Spleen (tissue), 11 donors: ENCODE data around the gene FAM72D. TPM values are rescaled to one million over a fixed set of nuclear protein-coding genes. Genes with fewer than 3 reads are reported as not detected.
"Not testable (repeated sequence)": the region's sequence is repeated elsewhere in the genome, so short reads cannot be mapped to it uniquely, and the experiment has no call there.

ENCODE experiments used
- DNase-seq: peaks from one replicate; pipeline ENCODE4 v3.0.0-alpha.2; 2020
- H3K27ac ChIP-seq, 8 donors: fragments of 200-600 bp; sonication (generic) in 7 of 8; 1 replicate in 4 of 8; 2 replicates in 4 of 8; pipeline versions ENCODE4 v1.5.0 to v1.8.0; 2016 to 2021; ENCODE audit warnings: inconsistent platforms in 4 of 8, mild to moderate bottlenecking in 4 of 8, moderate library complexity in 1 of 8
- H3K27me3 ChIP-seq, 7 donors: fragments of 200-600 bp; sonication (generic) in 6 of 7; replicated peaks in 1 of 7; 1 replicate in 4 of 7; 2 replicates in 3 of 7; pipeline versions ENCODE4 v1.5.0 to v1.8.0; 2016 to 2021; ENCODE audit warnings: inconsistent platforms in 3 of 7, mild to moderate bottlenecking in 1 of 7
- H3K36me3 ChIP-seq, 6 donors: fragments of 200-600 bp; sonication (generic) in 5 of 6; 1 replicate in 4 of 6; 2 replicates in 2 of 6; pipeline versions ENCODE4 v1.5.0 to v1.8.0; 2016 to 2021; ENCODE audit warnings: inconsistent platforms in 2 of 6
- H3K4me1 ChIP-seq, 6 donors: fragments of 200-600 bp; sonication (generic) in 5 of 6; 1 replicate in 3 of 6; 2 replicates in 3 of 6; pipeline versions ENCODE4 v1.5.0 to v1.8.0; 2016 to 2021; ENCODE audit warnings: inconsistent platforms in 3 of 6
- H3K4me3 ChIP-seq, 8 donors: fragments of 200-600 bp; sonication (generic) in 7 of 8; 1 replicate in 4 of 8; 2 replicates in 4 of 8; pipeline versions ENCODE4 v1.5.0 to v1.8.0; 2016 to 2021; ENCODE audit warnings: inconsistent platforms in 4 of 8, mild to moderate bottlenecking in 4 of 8, moderate library complexity in 2 of 8
- H3K9me3 ChIP-seq, 8 donors: fragments of 200-600 bp; sonication (generic) in 7 of 8; 1 replicate in 4 of 8; 2 replicates in 4 of 8; pipeline versions ENCODE4 v1.5.0 to v1.8.0; 2016 to 2021; ENCODE audit warnings: inconsistent platforms in 4 of 8
- WGBS, 5 donors: extraction: QIAGEN DNeasy Blood & Tissue Kit in 3 of 5; methylation state at CpG; one replicate each; pipeline versions ENCODE4 v1.1.5 to v1.1.7; 2013 to 2018; 5-methylcytosine and 5-hydroxymethylcytosine counted together
- intact Hi-C: fragments of 100-400 bp; cut with DNase I; formaldehyde crosslinking; loops from one replicate; pipeline ENCODE4 v1.15.0; 2023; ENCODE audit warnings: low total_unique reads
- polyA plus RNA-seq, 3 donors: library from polyadenylated mRNA; stranded (reverse); fragments of 200-250 nt; gene quantifications; one replicate each; pipeline ENCODE4 v1.2.1, GENCODE V29; 2013
- total RNA-seq, 7 donors: library from RNA; depleted of rRNA in 3 of 7; stranded (reverse); fragments of >200 nt in 3 of 7; fragmentation: NEBNext Ultra II Directional in 4 of 7; extraction: Animal tissue kit (Norgen Biotek cat#: 25700) in 4 of 7; gene quantifications; one replicate each; pipeline versions ENCODE4 v1.1.0 to v1.2.1, GENCODE V29; 2016 to 2021
- donor health status: healthy with polysubstance abuse.
- donor health status: DM: no; HTN: no; CAD: no; lungs with moderate emphysema.
- donor health status: DM: no; HTN: no; CAD: no.
- donor health status: Bipolar disorder and iron deficiency.
- donor health status: healthy.
- donor health status: DM: no; HTN: no; CAD: no.
- donor health status: DM: yes; HTN: yes; CAD: no.

Gene FAM72D
- total and polyA plus RNA-seq, 10 donors, result 0.49 to 2.5 (median 1.6) TPM; not detected in 1

DNA sequence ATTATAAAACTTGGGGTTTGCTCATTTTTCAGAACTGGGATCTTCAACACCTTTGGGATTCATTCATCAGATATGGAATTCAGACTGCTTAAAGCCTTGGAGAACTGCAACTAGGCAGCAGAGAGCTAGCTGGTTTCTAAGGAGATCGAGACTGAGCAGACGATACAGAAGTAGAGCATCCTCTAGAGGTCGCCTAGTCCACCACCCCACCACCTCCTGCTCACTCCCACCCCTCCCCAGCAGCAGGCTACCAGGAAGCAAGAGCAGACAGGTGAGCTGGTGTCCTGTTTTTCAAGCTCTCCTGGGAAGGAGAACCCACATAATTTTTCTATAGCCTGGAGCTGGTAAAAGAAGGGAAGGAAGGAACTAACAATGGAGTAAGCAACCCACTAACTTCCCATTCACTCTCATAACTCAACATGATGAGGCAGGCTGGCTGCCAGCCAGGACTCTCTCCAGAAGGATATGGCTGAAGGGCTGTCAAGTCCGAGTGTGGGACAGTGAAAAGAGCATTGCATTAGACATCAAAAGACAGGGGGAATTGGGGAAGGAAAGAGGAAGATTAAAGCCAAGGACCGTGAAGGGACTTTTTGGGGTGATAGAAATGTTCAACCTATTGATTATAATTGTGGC is 30.5 kb upstream of the FAM72D start:
- H3K9me3 ChIP-seq, H3K27ac ChIP-seq, H3K4me1 ChIP-seq, H3K36me3 ChIP-seq, H3K27me3 ChIP-seq, intact Hi-C loops, H3K4me3 ChIP-seq, DNase-seq: not testable (repeated sequence)
- WGBS, 5 donors, result 0 to 50% (median 24%) methylated on average over 2 of the region's 5 CpGs; no CpG with 5 or more reads in 2 of the 5 donors

GRCh38 chr1:145066486-145066885 is 29.3 kb upstream of the FAM72D start:
- H3K27me3 ChIP-seq, intact Hi-C loops, H3K36me3 ChIP-seq, H3K9me3 ChIP-seq, H3K4me3 ChIP-seq, DNase-seq, H3K27ac ChIP-seq, H3K4me1 ChIP-seq: not testable (repeated sequence)
- no CpG with 5 or more reads among the region's 10 CpGs for WGBS, 5 donors

GRCh38 chr1:145071569-145071968 is 24.2 kb upstream of the FAM72D start:
- DNase-seq, H3K4me3 ChIP-seq, H3K27me3 ChIP-seq, intact Hi-C loops, H3K9me3 ChIP-seq, H3K4me1 ChIP-seq, H3K27ac ChIP-seq, H3K36me3 ChIP-seq: not testable (repeated sequence)
- 100% methylated on average over 1 of the region's 6 CpGs; no CpG with 5 or more reads in 4 of the 5 donors for WGBS, 5 donors

GRCh38 chr1:145074021-145074559 is 21.7 kb upstream of the FAM72D start:
- H3K9me3 ChIP-seq, DNase-seq, H3K27me3 ChIP-seq, H3K27ac ChIP-seq, H3K4me3 ChIP-seq, H3K4me1 ChIP-seq, intact Hi-C loops, H3K36me3 ChIP-seq: not testable (repeated sequence)
- WGBS, 5 donors, result 67 to 93% (median 88%) methylated on average over 1 to 3 of the region's 6 CpGs; no CpG with 5 or more reads in 1 of the 5 donors

- no CpG with 5 or more reads among the region's 3 CpGs for WGBS, 5 donors
- H3K36me3 ChIP-seq, H3K9me3 ChIP-seq, H3K4me3 ChIP-seq, H3K4me1 ChIP-seq, H3K27me3 ChIP-seq, H3K27ac ChIP-seq, intact Hi-C loops, DNase-seq: not testable (repeated sequence)
Observed at GRCh38 chr1:145076877-145077276, 18.9 kb upstream of the FAM72D start.

- intact Hi-C loops, DNase-seq, H3K27me3 ChIP-seq, H3K9me3 ChIP-seq, H3K4me1 ChIP-seq, H3K4me3 ChIP-seq, H3K27ac ChIP-seq, H3K36me3 ChIP-seq: not testable (repeated sequence)
- no CpG with 5 or more reads among the region's 11 CpGs for WGBS, 5 donors
Observed at GRCh38 chr1:145077872-145078786, 17.6 kb upstream of the FAM72D start.

- intact Hi-C loops, H3K4me1 ChIP-seq, H3K36me3 ChIP-seq, H3K9me3 ChIP-seq, H3K4me3 ChIP-seq, H3K27me3 ChIP-seq, DNase-seq, H3K27ac ChIP-seq: not testable (repeated sequence)
- no CpG with 5 or more reads among the region's 5 CpGs for WGBS, 5 donors
Observed at GRCh38 chr1:145078787-145079370, 16.9 kb upstream of the FAM72D start.

DNA sequence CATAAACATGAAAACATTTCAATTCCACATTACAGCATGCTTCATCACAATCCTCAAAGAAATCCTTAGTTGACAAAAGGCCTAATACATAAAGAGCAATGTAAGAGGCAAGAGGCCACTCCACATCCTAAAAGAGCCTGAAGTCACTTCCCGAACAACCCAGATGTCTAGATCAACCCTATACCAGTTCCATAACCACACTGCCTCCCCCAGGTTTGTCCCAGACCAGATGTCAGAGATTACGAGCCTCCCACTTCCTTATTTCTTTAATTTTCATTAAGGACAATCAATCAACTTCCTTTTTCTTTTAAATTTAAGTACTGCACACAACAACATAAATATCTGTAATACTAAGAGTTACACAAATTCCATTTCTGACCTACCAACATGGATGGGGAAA is 16.0 kb upstream of the FAM72D start:
- WGBS, 5 donors, result 22 to 45% (median 35%) methylated on average over 2 of the region's 2 CpGs; no CpG with 5 or more reads in 1 of the 5 donors
- H3K4me1 ChIP-seq, H3K27ac ChIP-seq, H3K36me3 ChIP-seq, H3K4me3 ChIP-seq, H3K9me3 ChIP-seq, intact Hi-C loops, DNase-seq, H3K27me3 ChIP-seq: not testable (repeated sequence)

GRCh38 chr1:145080193-145080592 is 15.6 kb upstream of the FAM72D start:
- H3K27me3 ChIP-seq, DNase-seq, H3K27ac ChIP-seq, intact Hi-C loops, H3K4me3 ChIP-seq, H3K9me3 ChIP-seq, H3K4me1 ChIP-seq, H3K36me3 ChIP-seq: not testable (repeated sequence)
- WGBS, 5 donors, result 60 to 84% (median 74%) methylated on average over 2 of the region's 3 CpGs; no CpG with 5 or more reads in 1 of the 5 donors

DNA sequence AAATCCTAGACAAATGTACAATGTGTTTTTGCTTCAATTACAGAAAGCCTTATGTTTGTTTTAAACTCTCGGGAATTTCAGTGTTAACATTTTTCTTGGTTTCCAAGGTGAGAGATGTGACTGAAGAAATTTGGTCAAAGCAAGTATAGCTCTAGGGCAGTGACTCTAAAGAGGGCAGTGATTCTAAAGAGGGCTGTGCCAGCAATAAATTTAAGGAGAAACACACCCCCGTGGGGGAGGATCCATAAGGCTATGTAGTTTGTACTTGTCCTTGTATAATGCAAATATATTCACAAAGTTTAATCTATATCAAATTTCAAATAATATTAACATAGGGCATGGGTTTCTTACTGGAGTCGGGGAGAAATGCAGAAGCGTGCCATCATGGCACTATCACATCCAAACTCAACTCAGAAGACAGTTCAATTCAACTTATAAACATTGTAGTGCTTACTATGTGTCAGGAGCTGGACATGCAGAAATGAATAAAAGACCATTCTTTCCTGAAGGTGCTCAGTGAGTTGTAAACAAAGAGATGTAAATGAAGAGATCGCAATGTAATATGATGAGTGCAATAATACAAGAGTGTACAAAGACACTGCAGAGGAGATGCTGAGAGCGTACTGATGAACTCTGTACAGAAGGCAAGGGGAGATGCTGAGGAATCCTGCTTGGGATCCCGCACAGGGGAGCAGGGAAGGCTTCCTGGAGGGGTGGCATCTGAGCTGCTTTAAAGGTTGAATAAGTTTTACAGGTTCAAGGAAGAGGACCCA is 13.1 kb upstream of the FAM72D start:
- H3K27me3 ChIP-seq, H3K27ac ChIP-seq, intact Hi-C loops, H3K9me3 ChIP-seq, H3K4me1 ChIP-seq, H3K4me3 ChIP-seq, H3K36me3 ChIP-seq: not testable (repeated sequence)
- peak; percentile 1 for DNase-seq
- 95 to 100% (median 98%) methylated on average over 3 to 4 of the region's 7 CpGs; no CpG with 5 or more reads in 1 of the 5 donors for WGBS, 5 donors
